Glomerular visceral epithelial cell (primary cell): ENCODE results near the gene ARPC1A.

ENCODE experiments used
- DNase-seq: peaks from one replicate; pipeline ENCODE4 v3.0.0-alpha.2; 2016; ENCODE audit errors: extremely low spot score

ARPC1A gene

DNA sequence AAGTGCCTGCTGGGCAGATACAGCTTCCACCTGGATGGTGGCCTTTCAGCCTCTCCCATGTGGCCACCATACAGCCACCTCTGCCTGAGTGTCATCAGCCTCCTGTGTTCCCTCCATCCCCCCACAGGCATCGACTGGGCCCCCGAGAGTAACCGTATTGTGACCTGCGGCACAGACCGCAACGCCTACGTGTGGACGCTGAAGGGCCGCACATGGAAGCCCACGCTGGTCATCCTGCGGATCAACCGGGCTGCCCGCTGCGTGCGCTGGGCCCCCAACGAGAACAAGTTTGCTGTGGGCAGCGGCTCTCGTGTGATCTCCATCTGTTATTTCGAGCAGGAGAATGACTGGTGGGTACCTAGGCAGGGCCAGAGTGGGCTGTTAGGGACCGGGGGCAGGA lies 62.2 kb downstream of the ARPC1A start:
- no peak for DNase-seq

DNA sequence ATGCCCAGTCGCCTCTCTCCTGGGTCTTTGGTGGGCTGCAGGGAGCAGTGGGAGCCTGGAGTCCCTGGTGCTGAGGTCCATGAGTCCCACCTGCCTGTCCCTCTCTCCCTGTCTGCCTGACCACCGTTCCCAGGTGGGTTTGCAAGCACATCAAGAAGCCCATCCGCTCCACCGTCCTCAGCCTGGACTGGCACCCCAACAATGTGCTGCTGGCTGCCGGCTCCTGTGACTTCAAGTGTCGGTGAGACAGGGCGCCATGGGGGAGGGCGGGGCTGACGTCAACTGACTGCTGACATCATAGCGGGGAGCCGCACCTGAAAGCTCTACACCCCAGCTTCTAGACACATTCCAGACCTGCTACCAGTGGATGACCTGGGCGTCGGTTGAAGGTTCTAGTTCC lies 64.1 kb downstream of the ARPC1A start:
- DNase-seq: no peak

DNA sequence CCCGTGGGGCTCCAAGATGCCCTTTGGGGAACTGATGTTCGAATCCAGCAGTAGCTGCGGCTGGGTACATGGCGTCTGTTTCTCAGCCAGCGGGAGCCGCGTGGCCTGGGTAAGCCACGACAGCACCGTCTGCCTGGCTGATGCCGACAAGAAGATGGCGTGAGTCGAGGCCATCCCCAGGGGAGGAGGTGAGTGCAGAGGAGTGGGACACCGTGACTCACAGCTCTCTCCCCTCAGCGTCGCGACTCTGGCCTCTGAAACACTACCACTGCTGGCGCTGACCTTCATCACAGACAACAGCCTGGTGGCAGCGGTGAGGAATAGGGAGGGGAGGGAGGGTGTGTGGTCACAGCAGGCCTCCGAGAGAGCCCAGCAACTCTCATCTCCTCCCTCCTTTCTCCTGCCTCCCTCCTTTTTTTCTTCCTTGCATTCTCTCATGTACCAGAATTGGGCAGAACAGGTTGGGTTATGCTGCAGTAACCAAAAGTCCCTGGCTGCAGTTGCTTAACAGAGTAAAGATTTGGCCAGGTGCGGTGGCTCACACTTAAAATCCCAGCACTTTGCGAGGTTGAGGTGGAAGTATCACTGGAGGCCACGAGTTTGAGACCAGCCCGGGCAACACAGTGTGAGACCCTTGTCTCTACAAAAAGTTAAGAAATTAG lies 65.4 kb downstream of the ARPC1A start:
- no peak for DNase-seq

DNA sequence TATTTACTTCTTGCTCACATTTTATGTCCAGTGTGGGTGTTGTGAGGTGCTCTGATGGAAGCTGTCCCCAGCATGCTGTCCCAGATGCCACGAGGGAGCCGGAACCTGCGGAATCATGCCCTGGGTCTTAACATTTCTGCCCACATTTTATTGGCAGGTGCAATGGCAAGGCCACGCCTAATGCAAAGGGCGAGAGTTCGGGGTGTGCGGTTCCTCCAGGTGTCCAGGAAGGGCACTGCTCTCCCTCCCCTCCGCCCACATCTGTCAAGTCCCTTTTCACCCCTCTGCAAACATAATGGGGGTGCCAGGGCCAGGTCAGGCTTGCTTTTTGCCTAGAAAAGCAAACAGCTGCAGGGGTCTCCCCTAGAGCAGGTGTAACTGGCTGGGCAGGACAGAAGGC lies 66.3 kb downstream of the ARPC1A start:
- DNase-seq: no peak

DNA sequence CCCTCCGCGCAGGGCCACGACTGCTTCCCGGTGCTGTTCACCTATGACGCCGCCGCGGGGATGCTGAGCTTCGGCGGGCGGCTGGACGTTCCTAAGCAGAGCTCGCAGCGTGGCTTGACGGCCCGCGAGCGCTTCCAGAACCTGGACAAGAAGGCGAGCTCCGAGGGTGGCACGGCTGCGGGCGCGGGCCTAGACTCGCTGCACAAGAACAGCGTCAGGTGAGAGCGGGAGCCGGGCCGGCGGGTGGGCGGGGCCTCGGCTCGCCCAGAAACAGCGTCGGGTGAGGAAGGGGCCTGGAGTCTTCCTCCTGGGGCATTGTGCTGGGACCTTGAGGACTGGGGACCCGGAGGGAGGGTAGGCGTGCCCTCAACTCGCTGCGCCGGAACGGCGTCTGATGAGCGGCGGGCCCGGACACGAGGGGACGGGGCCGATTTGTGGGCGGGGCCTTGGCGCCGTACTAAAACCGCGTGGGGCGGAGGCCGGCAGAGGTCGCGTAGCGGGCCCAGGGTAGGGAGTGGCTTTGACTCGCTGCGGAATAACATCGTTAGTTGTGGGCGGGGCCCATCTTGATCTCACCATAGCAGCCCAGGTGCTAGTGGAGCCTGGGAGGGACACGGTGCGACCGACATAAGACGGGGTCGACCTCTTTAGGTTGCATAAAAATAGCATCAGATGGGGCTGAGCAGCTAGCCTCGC lies 67.1 kb downstream of the ARPC1A start:
- no peak for DNase-seq

DNA sequence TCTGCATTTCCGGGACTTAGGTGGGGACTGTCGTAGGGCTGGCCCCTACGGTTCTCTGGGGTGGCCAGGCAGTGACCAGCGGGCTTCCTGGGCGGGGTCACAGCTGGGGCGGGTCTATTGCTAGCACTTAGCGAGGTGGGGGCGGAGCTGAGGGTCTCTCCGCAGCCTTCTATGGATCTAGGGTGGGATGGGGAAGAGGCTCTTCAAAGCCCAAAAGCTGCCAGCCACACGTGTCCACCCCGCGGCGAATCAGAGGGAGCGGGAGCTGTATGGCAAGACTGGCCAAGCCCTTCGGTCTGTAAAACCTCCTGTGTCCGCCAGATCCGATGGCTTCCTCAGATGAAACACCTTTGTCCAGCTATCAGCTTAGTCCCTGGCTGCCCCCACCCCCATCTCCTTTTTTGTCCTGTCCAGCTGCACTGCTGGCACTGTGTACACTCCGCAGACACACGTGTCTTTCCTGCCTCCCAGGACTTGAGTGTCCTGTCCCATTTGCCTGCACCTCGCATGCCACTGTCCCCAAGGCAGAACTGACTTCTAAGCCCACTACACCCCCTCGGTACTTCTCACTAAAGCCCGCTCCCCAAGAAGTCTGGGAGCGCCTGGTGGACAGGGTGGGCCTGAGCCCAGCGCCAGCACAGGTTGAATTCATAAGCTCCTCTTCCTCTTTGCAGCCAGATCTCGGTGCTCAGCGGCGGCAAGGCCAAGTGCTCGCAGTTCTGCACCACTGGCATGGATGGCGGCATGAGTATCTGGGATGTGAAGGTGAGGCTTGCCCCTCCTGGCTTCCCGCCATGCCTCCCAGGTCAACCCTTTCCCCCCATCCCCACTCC lies 67.9 kb downstream of the ARPC1A start:
- DNase-seq: no peak

DNA sequence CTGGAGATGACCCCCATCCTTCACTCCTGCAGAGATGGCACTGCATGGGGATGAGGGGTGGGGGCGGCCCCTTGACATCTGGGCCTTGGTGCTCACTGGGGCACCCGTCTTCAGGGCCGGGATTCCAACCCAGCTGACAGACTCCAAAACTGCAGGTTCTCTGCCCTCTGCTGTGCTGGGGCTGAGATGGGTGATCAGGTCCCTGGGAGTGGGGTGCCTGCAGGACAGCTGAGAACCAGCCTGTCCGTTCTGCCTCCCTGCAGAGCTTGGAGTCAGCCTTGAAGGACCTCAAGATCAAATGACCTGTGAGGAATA lies 68.4 kb downstream of the ARPC1A start:
- DNase-seq: no peak

DNA sequence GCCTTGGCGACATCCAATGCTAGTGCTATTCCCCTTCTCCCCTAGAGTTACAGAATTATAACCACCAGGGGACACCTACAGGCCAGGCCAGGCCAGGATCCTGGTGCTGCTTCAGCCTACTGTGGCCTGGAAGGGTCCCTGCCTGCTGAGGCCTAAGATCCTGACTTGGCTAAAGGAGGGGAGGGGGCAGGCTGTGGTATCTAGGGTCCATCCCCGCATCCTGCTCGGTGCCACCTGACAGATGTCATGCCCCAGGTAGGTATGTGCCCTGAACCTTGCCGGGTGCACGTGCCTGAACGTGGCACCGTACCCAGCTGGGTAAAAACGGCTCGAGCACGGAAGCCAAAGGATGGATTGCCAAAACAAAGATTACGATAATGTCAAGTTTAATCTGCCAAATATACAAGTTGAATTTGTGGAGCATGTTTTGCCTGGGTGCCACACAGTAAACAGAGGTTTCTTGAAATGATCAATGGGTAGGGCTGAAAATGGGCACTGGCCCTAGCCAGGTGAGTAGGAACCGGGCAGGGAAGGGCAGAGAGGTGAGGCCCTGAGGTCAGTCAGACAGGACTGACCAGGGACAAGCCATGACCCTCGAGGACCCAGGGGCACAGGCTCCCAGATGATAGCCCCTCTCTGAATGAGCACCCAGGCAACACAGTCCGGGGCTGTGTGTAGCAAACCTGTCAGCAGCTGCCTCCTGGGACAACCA lies 70.1 kb downstream of the ARPC1A start:
- DNase-seq: no peak

DNA sequence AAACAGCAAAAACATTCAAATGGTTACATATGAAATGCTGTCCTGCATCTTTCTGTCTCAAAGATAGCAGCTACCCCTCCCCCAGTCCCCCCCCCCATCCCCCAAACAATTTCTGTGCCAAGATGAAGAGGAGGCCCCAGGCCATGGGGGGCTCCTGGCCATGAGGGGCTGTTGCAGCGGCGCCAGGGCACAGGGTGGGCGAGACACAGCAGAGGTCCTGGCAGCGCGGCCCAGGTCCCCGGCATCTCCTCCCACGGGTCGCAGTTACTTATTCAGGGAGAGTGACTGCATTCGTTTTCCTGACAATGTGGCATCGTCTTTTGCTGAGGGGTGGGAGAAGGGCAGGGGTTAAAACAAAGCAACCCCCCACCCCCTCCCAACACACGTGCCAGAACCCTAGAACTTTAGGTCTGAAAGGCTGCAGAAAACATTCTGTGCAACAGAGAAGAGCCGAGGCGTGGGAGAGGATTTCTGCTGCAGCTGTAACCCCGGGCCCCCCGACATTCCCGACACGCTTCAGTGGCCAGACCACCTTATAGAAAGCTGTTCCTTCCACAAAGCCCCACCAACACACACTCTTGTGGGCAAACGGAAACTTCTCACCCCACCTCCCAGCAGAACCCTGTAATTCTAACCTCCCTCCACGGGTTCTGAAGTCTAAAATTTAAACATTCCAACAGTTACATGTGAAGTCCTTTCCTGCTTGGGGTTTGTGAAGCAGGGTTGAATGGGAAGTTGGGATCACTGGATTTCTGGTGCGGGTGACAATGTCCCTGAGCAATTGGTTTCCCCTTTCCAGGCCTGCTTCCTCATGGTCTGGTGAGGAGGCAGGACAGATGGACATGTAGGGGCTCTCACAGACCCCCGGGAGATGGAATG lies 71.0 kb downstream of the ARPC1A start:
- DNase-seq: no peak

DNA sequence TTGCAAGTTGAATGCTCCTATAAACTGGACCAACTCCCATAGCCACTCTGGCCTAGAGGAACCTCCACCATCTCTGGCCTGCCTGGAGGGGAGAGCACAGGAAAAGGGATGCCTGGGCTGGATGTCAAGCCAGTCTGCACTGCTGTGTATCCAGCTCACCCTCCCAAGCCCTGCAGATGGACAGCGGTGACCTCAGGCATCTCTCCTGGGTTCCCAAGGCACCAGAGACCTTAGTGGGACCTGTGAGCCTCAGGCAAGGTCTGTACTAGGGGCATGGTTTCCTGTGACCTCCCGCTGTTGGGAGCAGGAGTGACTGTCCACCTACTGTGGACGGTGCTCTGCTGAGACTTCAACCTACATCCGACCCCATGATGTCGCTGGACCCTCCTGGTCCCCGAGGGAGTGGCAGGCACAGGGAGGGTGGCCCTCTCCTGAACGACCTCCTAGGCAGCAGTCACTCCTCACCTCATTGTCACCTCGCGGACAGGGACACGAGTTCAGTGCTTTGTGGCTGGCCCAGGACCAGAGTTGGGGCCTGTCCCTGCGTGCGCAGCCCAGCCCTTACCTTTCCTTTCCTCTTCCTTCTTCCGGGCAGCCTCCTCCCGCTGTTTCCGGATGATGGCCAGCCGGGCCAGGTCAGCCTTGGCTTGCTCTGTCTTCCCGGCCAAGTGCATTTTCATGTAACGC lies 71.7 kb downstream of the ARPC1A start:
- no peak for DNase-seq

DNA sequence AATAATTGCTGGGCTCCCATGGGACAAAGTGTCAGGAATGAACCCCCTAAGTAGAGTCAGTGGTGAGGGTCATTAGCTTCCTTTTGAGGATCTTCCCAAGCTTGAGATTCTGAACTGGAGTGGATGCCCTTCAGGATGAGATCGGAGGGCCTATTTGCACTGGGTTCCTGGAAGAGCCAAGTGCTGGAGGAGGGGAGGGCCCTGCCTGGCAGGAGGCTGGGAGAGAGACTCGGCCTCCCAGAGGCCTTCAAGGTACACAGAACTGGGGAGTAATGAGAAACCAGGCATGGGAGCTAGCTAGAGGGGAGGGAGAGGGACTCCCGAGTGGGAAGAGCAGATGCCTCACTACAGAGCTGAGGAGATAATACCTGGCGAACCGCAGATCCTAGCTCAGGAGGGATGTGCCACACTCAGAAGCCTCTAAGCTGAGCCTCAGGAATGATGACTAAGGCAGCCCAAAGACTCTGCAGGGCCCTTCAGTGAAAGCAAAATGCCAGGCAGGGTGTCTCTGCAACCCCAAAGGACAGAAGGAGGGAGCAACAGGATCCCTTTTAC lies 73.3 kb downstream of the ARPC1A start:
- no peak for DNase-seq

DNA sequence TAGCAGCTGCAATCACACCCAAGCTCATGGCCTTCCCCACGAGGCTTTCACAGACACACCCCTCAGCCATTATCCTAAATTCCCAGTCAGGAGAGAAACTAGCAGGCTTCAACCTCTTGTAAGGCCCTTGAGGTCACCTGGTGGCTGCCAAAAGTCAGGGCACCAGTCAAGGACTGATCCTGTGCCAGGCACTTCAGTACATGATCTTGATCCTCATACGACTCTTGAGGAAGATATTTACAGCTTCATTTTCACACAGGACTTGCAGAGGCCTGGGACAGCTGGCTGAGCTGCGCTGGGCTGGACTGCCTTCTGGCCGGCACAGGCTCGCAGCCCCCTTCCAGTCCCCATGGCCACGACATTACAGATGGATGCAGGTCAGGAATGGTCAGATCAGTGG lies 73.9 kb downstream of the ARPC1A start:
- DNase-seq: no peak

DNA sequence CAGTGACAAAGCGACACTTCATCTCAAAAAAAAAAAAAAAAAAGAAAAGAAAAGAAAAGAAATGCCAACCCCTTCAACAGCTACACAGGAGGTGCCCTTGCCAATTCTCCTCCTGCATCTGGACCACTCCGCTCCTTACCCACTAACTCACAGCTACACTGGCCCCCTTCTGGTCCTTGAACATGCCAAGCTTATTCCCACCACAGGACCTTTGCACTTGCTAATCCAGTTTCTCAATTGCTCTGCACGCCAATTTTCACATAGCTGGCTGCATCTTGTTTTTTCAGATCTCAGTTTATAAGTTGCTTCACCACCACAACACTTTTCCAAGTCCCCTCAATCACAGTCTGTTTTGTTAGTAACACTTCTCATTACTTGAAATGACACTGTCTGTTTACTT lies 77.2 kb downstream of the ARPC1A start:
- DNase-seq: no peak

DNA sequence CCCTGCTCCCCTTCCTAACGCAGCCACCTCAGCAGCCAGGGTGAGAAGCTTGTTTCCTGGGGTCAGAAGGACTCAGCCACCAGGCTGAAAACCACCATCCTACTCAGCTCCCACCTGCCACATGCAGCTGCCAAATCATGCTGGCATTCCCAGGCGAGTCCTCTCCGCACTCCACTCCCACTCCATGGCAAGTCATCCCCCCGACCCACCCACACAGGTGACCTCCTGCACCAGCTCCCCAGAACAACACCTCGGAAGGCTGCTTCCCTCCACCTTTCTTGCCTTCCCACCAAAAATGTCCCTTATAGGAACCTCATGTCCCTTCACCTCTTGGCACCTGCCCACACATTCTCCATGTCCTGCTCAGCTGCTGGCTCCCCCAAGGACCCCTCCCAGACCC lies 78.1 kb downstream of the ARPC1A start:
- no peak for DNase-seq

DNA sequence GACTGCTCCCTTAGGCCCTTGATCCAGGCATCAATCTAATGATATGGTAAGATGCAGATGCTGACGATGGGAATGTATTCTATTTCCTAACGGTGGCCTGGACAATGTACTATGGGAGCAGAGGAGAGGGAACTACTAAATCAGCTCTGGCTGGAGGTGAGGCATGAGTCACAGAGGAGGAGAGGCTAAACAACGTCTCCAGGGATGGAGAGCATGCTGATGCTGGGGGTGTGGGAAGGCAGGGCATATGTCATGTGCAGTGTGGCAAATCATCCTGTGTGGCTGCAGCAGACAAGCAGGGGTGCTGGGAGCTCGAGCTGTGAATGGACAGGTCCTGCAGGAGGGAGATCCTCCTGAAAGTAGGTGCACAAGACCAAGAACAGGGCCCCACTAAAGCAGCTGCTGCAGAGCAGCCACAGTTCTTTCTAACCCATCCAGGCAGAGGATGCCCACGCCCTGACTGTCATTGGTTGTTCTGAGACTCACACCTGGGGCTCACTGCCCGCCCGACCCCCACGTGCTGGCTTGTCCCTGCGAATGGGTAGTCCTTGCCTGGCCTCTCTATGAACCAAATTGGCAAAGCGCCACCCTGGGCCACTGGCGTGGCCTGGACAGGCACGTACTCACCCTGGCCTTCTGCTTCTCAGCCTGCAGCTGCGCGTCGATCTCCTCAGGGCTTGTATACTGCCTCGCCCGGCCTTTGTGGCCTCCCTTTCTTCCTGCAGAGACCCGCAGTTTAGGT lies 78.7 kb downstream of the ARPC1A start:
- DNase-seq: no peak

DNA sequence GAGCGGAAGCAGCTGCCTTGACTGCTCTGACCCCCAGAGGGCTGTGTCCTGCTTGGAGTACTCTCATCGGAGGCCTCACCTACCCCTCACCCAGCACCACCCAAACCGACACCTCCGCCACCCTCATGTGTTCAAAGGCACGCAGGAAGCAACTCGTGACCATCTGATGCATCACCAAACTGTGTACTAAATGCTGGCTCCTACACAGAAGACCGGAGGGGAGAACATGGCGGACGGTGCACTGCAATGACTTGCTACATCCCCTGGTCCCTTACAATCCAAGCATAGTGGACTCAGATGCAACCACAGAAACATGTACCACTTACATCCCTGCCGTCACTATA lies 79.3 kb downstream of the ARPC1A start:
- DNase-seq: no peak

DNA sequence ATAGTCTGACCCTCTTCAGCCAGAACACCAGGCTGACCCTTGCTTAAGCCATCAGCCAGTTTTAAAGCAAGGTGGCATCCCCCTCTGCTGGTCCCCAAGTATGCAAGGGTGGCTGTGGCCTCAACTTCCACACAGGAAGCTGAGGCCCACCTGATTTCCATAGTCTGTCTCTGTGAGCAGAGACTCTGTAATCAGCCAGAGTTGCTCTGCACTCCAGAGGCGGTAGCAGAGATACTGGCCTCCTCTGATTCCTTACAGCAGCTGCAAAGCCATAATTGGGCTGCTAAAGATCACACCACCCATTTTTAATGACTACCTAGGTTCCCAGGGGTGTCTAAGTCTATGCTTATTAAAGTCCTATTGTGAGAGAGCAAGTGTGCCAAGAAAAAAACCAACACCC lies 80.9 kb downstream of the ARPC1A start:
- no peak for DNase-seq

DNA sequence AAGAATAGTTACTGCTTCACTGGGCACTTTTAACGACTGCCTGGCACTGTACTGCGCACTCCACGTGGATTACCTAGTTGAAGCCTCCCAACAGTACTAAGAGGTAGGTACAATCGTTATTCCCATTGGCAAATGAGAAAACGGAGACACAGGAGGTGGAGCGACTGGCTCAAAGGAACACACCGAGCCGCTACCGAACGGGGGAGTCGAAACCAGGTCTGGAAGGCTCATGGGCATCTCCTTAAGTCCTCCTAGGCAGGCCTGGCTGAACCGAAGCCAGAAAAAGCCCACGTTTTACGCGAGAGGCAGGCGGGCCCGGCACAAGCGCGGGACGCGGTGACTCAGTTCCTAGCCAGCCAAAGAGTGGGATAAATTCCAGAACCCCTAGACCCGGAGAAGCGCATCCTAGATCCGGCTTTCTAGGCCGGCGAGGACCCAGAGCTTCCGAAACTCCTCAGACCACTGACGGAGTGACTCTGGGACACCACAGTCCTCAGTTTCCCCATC lies 82.2 kb downstream of the ARPC1A start:
- peak; percentile 48 for DNase-seq

DNA sequence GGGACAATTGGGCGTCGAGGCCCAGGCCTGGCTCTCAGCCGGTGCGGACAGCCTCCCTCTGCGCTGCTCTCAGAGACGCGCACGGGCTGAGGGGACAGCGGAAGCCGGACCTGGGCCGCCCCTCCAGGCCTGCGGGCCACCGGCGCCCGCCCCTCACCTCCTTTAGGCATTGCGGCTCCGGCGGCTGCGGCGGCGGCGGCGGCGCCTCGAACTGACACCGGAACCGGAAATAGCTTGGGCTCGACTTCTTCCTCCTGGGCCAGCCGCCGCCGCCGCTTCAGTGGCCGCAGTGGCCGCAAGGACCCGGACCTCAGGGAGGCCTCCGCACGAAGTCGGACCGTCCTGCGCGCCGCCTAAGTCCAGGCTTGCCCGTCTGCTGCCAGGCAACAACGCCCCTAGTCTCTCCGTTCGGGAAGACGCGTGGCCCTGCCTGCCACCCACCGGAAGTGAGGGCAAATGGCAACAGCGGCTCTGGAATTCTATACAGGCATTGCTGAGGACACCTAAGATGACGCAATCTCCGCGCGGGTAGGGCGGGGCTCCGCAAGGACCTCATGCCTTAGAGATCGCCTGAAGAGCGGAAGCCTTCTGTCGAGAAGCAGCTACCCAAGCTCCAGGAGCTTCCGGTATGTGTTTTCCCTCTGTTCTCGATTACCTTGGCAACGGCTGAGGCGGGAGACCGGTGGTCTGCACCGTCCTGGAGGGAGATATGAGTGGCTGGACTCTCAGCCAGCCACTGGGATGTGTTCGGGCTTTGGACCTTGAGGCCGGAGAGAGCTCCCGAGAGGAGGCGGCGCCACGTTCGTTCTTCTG lies 82.9 kb downstream of the ARPC1A start, which contains the start of the genes BUD31 and PDAP1:
BUD31 (plus strand) TSS at position 591 of the 813 bp plus-strand sequence. CDS start 2,124 bp downstream, outside the sequence.
PDAP1 (minus strand) TSS at position 219 of the 813 bp plus-strand sequence; CDS start at position 170, 49 bp downstream.
- DNase-seq: peak; percentile 93
